KMS-11 (cell line): ENCODE measurements around the gene NUB1.

Experiments
- H2AFZ ChIP-seq: fragments of 200-600 bp; sonication (generic); 2 replicates; pipeline ENCODE4 v1.6.1; 2016; ENCODE audit warnings: antibody characterized with exemption, mixed run types, low read depth
- H3K27ac ChIP-seq: fragments of 200-600 bp; sonication (generic); 2 replicates; pipeline ENCODE4 v1.6.1; 2016; ENCODE audit warnings: mild to moderate bottlenecking, mixed run types
- H3K27me3 ChIP-seq: fragments of 200-600 bp; sonication (generic); 2 replicates; pipeline ENCODE4 v1.6.1; 2017; ENCODE audit warnings: mild to moderate bottlenecking, low read depth, mixed run types, moderate library complexity; ENCODE audit not compliant: insufficient read depth
- H3K36me3 ChIP-seq: fragments of 200-600 bp; sonication (generic); 2 replicates; pipeline ENCODE4 v1.6.1; 2017; ENCODE audit warnings: mild to moderate bottlenecking, mixed run types; ENCODE audit not compliant: insufficient read depth
- H3K4me1 ChIP-seq: fragments of 200-600 bp; sonication (generic); 2 replicates; pipeline ENCODE4 v1.6.1; 2016; ENCODE audit warnings: mild to moderate bottlenecking, low read depth, mixed run types; ENCODE audit not compliant: poor library complexity, severe bottlenecking
- H3K4me2 ChIP-seq: fragments of 200-600 bp; sonication (generic); 2 replicates; pipeline ENCODE4 v1.7.0; 2016; ENCODE audit warnings: mild to moderate bottlenecking, mixed run types
- H3K4me3 ChIP-seq: fragments of 200-600 bp; sonication (generic); IDR thresholded peaks from 2 replicates; pipeline ENCODE4 v1.6.1; 2017; ENCODE audit warnings: low read depth, low read length, mixed read lengths; ENCODE audit not compliant: insufficient read depth
- H3K79me2 ChIP-seq: fragments of 200-600 bp; sonication (generic); 2 replicates; pipeline ENCODE4 v1.6.1; 2016; ENCODE audit warnings: low read depth, mixed run types; ENCODE audit not compliant: insufficient read depth
- H3K9ac ChIP-seq: fragments of 200-600 bp; sonication (generic); 2 replicates; pipeline ENCODE4 v1.6.1; 2016; ENCODE audit warnings: mild to moderate bottlenecking, mixed run types
- H4K20me1 ChIP-seq: fragments of 200-600 bp; sonication (generic); 2 replicates; pipeline ENCODE4 v1.6.1; 2016; ENCODE audit warnings: mild to moderate bottlenecking, mixed run types; ENCODE audit not compliant: insufficient read depth
- TF ChIP-seq, protein P1 (sequence below): fragments of 200-600 bp; sonication (generic); conservative IDR thresholded peaks from 2 replicates; pipeline ENCODE4 v1.6.1; 2017; ENCODE audit warnings: low read depth, mild to moderate bottlenecking, antibody characterized with exemption, low read length, moderate library complexity, mixed read lengths

Gene NUB1

DNA sequence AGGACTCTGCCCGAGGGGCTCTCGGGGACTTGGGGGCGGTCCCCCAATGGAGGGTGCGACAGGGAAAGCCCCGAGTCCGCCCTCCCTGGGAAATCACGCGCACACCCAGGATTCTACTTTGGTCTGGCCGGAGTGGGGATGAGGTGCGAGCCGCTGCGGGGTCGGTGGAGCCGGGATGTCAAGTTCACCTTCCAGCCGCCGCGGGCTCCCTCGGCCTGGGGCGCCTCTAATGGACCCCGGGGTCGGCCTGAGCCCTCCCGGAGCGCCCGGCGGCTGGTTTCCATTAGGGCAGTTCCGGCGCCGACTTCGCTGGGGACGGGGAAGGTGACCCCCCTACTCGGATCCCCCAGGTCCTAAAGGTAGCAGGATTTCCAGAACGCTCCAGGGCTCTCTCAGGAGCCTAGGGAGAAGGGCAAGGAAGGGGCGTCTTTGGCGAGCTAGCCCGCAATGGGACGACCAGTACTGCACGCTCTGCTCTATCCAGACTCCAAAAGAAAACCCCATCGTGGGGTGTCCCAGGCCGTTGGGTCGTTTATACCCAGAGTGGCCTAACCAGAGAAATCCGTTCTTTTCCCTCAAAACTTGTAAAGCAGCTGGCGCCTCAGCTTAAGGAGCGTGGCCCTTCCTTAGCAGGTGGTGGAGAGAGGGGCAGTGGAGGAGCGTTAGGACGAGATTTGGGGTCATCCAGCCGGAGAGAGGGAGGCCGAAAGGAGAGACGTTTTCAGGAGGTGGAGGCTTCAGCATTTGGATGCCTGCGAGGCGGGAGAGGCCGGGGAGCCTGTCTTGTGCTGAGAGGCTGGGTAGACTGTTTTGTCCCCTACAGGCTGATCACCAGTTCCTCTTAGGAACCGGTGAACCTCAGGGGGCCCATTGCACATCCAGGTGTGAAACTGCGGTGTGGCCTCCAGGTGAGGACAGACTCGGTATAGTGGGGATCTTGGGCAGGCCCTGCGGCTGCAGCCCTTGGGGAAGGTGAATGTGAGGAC is 69.1 kb downstream of the NUB1 start:
- Histone ChIP-seq H3K27me3 (no peaks in the 10 kb centered on the region), H3K4me2 (no peak overlapping the region), H3K9ac (no peak overlapping the region), H3K36me3 (no peaks in the 10 kb centered on the region), H3K79me2 (no peaks in the 10 kb centered on the region), H3K4me3 (no peak overlapping the region), H3K4me1 (no peaks in the 10 kb centered on the region), H4K20me1 (no peaks in the 10 kb centered on the region), H3K27ac (no peak overlapping the region), H2AFZ (no peak overlapping the region)
- TF ChIP-seq, protein P1, sequence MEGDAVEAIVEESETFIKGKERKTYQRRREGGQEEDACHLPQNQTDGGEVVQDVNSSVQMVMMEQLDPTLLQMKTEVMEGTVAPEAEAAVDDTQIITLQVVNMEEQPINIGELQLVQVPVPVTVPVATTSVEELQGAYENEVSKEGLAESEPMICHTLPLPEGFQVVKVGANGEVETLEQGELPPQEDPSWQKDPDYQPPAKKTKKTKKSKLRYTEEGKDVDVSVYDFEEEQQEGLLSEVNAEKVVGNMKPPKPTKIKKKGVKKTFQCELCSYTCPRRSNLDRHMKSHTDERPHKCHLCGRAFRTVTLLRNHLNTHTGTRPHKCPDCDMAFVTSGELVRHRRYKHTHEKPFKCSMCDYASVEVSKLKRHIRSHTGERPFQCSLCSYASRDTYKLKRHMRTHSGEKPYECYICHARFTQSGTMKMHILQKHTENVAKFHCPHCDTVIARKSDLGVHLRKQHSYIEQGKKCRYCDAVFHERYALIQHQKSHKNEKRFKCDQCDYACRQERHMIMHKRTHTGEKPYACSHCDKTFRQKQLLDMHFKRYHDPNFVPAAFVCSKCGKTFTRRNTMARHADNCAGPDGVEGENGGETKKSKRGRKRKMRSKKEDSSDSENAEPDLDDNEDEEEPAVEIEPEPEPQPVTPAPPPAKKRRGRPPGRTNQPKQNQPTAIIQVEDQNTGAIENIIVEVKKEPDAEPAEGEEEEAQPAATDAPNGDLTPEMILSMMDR = no peak

DNA sequence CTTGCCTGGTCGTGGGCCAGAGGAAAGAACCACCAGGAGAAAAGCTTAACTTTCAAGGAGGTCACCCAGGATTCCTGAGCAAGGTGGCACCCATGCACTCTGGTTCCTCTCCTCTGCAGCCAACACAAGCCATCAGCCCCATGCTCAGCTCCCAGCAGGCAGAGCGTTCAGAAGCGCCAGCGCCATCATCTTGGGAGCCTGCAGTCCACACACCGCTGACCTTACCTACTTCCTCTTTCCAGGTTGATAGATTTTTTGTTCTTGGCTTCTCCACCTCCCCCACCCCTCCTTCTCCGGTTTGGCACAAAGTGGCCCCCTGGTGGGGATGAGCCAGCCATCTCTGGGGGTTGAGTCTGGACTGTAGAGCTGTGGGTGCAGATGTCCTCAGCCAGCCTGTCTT is 69.9 kb downstream of the NUB1 start:
- Histone ChIP-seq H3K79me2 (no peaks in the 10 kb centered on the region), H3K27me3 (no peaks in the 10 kb centered on the region), H3K27ac (no peak overlapping the region), H3K4me1 (no peaks in the 10 kb centered on the region), H3K4me2 (no peak overlapping the region), H2AFZ (no peak overlapping the region), H4K20me1 (no peaks in the 10 kb centered on the region), H3K4me3 (no peak overlapping the region), H3K36me3 (no peaks in the 10 kb centered on the region), H3K9ac (no peak overlapping the region)
- TF ChIP-seq, protein P1 = no peak

DNA sequence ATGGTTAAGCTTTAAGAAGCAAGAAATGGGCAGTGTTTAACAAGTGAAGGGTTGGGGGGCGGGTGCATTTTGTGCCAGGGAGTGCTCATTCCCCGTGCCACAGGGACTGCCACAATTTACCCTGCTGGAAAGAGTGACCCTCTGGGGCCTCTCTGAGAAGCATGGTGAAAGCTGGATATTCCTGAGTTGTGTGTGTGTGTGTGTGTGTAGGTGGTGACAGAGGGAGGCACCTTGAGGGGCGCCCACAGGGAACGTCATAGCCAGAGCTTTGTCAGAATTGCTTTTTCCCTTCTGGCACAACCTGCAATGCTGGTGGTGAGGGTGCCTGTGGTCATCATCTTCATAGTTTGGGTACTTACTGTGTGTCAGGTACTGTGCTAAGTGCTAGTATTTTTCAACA is 70.7 kb downstream of the NUB1 start:
- Histone ChIP-seq H3K4me3 (no peak overlapping the region), H2AFZ (no peak overlapping the region), H3K79me2 (no peaks in the 10 kb centered on the region), H3K36me3 (no peaks in the 10 kb centered on the region), H4K20me1 (no peaks in the 10 kb centered on the region), H3K4me2 (no peak overlapping the region), H3K4me1 (no peaks in the 10 kb centered on the region), H3K9ac (no peak overlapping the region), H3K27me3 (no peaks in the 10 kb centered on the region), H3K27ac (no peak overlapping the region)
- TF ChIP-seq, protein P1 = no peak

DNA sequence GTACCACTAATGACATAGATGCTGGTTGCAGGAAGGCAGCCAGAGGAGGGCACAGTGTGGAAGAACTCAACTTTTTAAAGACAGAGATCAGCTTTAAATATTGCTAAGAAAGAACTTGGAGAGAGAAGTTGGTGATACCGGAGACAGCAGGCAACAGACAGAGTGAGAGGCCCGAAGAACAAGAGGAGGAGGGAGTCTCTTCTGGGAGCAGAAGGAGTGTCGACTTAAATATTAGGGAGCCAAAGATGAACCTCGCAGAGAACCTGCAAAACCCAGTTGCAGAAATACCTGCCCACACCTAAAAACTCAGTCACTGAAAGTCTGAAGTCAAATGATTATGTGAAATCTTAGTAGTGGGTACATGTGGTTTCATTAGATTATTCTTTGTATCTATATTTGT is 71.6 kb downstream of the NUB1 start:
- H3K79me2 ChIP-seq = no peaks in the 10 kb centered on the region
- no peak overlapping the region for H3K27ac ChIP-seq
- H4K20me1 ChIP-seq = no peaks in the 10 kb centered on the region
- no peak overlapping the region for H3K4me2 ChIP-seq
- no peaks in the 10 kb centered on the region for H3K27me3 ChIP-seq
- TF ChIP-seq, protein P1 = no peak
- no peaks in the 10 kb centered on the region for H3K4me1 ChIP-seq
- H3K9ac ChIP-seq = no peak overlapping the region
- no peaks in the 10 kb centered on the region for H3K36me3 ChIP-seq
- H2AFZ ChIP-seq = no peak overlapping the region
- H3K4me3 ChIP-seq = no peak overlapping the region
